Putamen (tissue), 1 donor: ENCODE data around the gene CIB1.
"Not testable (repeated sequence)": the region's sequence is repeated elsewhere in the genome, so short reads cannot be mapped to it uniquely, and the experiment has no call there.

Source experiments
- DNase-seq: peaks from one replicate; pipeline ENCODE4 v3.0.0-alpha.2; 2016; ENCODE audit warnings: low spot score

The CIB1 gene

DNA sequence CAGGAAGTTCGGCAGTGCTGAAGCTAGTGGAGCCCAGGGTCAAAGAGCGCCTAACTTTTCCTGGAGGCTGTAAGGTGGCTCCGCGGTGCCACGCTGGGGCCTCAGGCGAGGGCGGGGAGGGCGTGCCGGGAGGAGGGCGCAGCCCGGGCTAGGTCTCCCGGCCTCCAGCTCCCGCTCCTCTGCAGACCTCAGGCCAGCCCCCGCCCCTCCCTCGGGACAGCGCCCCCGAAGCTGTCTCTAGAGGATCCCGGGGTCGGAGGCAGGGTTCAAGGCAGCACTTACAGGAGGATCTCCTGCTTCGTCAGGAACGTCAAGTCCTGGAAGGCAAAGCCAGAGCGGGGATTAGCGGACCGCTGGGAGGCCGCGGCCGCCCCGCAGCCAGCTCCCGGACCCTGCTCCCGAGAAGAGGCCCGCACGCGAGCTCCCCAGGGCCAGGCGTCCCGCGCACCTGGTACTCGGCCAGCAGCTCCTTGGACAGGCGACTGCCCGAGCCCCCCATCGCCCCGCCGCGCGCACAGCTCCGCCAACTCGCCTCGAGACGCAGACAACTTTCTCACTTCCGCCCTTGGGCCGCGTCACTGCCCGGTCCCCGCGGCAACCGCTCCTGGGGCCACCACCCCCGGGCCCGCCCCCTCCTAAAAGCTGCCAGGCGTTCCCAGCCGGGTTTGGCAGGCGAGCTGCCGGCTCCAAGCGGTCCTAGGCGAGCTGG lies at the start of gene CIB1:
Gene CIB1, minus strand, starts transcription at position 555 of the 709 bp plus-strand sequence. Its CDS starts 56 bp downstream, at position 499.
- peak; percentile 98 for DNase-seq

- not testable (repeated sequence) for DNase-seq
Observed at GRCh38 chr15:90281637-90282036, 47.9 kb upstream of the CIB1 start.

GRCh38 chr15:90280743-90281142 lies 47.0 kb upstream of the CIB1 start:
- DNase-seq, result not testable (repeated sequence)

DNA sequence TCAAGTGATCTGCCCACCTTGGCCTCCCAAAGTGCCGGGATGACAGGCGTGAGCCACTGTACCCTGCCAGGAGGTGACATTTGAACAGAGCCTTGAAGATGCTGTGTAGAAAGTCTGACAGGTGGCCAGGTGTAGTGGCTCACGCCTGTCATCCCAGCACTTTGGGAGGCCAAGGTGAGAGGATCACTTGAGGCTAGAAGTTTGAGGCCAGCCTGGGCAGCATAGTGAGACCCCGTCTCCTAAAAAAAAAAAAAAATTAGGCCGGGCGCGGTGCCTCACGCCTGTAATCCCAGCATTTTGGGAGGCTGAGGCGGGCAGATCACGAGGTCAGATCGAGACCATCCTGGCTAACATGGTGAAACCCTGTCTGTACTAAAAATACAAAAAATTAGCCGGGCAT lies 44.7 kb upstream of the CIB1 start:
- DNase-seq, result not testable (repeated sequence)

DNA sequence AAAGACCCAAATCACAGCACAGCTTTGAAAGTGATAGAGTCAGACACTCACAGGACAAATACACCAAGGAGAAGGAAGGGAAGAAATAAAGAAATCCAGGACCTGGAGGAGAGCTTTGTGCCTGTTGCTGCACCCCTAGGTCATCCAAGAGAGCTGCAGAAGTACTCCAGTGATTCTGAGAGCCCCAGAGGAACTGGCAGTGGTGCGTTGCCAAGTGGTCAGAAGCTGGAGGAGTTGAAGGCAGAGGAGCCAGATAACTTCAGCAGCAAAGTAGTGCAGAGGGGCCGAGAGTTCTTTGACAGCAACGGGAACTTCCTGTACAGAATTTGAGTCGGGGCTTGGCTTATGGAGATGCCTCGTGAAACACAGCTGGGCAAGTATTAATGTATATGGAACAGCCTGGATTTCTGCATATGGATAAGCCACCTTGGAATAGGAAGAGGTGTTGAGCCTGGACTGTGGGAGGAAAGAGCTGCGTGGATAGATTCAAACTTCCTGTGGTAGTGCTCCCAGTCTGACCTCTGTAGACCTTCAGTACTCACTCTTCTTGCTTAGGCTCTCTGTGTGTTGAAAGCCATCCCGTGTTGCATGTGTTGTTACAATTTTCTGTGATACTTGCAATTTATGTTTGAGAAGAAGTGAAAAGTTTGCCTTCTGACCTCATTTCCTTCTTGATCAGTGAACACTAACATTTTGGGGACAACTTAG lies 37.9 kb upstream of the CIB1 start:
- DNase-seq, result no peak

DNA sequence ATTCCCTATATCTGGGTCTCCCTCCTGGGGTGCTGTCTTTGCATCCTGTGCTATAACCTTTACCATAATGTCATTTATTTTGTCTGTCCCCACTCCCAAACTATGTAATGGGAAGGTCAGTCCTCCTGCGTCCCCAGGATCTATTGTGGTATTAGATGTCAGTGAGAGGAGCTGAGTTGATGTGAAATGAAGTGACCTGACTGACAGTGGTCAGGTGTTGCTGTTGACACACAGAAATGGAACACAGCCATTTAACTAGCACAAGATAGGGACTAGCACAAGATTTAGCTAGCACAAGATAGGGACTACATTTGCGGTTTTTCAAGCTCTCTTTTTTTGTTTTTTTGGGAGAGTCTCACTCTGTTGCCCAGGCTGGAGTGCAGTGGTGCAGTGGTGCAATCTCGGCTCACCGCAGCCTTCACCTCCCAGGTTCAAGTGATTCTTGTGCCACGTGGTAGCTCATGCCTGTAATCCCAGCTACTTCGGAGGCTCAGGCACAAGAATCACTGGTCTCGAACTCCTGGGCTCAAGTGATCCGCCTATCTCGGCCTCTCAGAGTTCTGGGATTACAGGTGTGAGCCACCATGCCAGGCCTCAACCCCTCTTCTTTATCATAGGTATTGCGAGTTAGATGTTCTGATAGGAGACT lies 36.9 kb upstream of the CIB1 start:
- DNase-seq, result no peak

GRCh38 chr15:90268415-90268814 lies 34.7 kb upstream of the CIB1 start:
- DNase-seq, result no peak

DNA sequence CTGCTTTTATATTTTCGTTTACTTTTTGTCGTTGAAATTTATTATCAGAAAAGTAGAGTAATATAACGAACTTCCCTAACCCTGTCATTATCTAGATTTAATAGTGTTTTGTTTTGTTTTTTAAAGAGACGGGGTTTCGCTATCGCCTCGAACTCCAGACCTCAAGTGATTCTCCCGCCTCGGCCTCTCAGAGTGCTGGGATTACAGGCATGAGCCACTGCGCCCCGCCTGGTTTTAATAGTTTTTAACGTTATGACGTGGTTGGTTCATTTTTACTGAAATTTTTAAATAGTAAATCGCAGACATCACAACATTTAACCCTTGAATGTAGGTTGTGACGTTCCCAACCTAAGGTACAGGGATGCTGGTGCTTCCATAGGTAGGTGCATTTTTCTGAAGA lies 32.7 kb upstream of the CIB1 start:
- DNase-seq, result peak; percentile 14

DNA sequence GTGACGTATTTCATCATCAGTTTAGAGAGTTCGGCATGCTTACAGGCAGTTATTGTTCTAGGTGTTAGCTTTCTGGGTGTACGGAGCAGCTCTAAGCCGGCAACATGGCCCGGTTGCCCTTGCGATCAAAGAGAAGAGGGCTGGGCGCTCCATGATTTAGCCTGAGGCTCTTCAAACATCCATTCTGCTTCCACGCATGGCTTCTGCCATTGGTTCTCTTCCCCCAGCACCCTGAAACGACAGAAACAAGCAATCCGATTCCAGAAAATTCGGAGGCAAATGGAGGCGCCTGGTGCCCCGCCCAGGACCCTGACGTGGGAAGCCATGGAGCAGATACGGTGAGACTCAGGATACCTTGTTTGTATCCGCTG lies 32.3 kb upstream of the CIB1 start:
- DNase-seq, result peak; percentile 38

- DNase-seq, result peak; percentile 95
Observed at GRCh38 chr15:90265271-90266060, 31.7 kb upstream of the CIB1 start, which contains the start of gene NGRN. Gene NGRN (plus strand): TSS chr15:90265672. CDS start chr15:90265713, 41 bp downstream.

- no peak for DNase-seq
Observed at GRCh38 chr15:90264671-90265070, 30.9 kb upstream of the CIB1 start.

GRCh38 chr15:90262426-90262825 lies 28.7 kb upstream of the CIB1 start:
- no peak for DNase-seq

DNA sequence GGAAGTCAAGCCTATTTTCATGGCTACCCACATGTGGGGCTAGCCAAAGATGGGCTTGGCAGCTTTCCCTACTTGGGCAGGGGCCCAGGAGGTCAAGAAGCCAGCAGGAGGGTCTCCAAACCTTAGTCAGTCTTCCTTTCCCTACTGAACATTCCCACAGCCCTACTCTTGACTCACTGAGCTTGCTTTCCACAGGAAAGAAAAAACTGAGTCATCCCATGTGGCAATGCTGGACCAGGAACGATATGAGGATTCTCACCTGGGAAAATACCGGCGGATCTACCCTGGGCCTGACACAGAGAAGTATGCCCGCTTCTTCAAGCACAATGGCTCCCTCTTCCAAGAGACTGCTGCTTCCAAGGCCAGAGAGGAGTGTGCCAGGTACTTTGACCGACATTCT lies 28.1 kb upstream of the CIB1 start:
- DNase-seq, result no peak

DNA sequence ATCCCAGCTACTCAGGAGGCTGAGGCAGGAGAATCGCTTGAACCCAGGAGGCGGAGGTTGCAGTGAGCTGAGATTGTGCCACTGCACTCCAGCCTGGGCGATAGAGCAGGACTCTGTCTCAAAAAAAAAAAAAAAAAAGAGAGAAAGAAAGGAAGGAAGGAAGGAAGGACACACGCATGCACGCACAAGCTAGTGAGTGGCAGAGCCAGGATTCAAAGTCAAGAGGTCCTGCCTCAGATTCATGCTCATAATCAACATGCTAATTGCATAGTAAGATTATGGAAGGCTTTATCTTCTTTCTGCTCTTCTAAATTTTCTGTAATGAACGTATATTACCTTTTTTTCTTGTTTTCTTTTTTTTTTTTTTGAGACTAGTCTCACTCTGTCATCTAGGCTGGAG lies 27.0 kb upstream of the CIB1 start:
- DNase-seq, result not testable (repeated sequence)

DNA sequence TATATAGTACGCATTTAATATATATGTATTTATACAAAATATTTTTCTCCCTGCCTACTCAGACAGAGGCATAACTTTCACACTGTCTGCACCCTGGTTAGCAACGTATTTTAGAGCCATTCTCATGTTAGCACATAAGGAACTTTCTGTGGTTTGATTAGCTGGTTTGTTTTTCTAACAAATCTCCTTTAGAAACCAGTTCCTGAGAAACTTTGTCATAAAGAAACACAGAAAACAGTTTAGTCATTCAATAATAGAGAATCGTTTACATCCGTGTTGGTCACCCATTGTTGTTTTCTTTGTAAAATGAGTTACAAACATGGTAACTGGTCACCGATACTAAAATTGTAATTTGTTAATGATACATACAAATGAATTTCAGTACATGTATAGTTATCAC lies 25.8 kb upstream of the CIB1 start:
- no peak for DNase-seq

- no peak for DNase-seq
Observed at GRCh38 chr15:90257776-90258175, 24.0 kb upstream of the CIB1 start.

DNA sequence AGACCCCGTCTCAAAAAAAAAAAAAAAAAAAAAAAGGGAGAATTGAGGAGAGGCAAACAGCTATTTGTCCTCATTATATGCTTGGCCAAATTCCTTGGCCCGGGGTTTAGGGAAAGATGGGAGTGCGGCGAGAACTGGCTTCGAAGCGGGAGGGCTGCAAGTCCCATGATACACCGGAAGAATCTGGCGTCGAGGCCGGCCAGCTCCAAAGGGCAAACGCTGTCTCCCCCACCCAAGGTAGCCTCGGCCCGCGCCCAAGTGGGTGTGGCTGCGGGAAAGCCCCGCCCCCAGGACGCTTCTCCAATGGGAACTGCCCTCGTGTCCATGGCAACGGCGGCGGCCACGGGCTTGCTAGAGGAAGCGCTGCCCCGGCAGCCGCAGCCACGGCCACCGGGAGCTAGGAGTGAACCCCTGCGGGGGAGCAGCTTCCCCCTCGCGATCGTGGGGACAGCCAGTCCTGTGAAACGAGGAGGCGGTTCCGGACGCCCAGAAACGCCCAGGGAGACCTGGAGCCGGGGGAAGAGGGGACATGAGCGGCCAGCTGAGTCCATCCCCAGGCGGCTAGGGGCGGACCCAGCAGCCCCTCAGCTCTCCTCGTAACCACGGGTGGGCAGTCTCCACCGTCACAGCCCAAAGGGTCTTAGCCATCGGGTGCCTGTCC lies 15.6 kb upstream of the CIB1 start, which contains the start of gene TTLL13:
Gene TTLL13, plus strand, starts transcription at position 354 of the 661 bp plus-strand sequence. CDS start 1,075 bp downstream, outside the sequence.
- peak; percentile 78 for DNase-seq

DNA sequence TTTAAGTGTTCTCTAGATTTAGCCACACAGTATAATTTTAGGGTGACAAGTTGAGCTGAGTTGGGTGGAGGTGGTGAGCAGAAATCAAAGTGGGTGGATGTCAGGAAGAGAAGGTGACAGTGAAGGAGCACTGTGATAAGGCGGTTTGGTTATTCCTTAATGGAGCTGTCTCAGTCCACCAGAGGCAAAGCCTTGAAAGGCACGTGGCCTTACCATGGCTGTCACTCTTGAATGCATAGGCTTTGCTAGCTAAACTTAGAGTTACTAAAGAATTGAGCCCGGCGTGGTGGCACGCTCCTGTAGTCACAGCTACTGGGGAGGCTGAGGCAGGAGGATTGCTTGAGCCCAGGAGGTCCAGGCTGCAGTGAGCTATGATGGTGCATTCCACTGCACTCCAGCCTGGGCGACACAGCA lies 15.1 kb upstream of the CIB1 start:
- peak; percentile 84 for DNase-seq

- DNase-seq, result peak; percentile 59
Observed at GRCh38 chr15:90243943-90244639, 10.3 kb upstream of the CIB1 start.

- DNase-seq, result no peak
Observed at GRCh38 chr15:90241343-90242192, 7.8 kb upstream of the CIB1 start.
